ENCODE measurements around the gene CMTM6.
"Not testable (repeated sequence)": the region's sequence is repeated elsewhere in the genome, so short reads cannot be mapped to it uniquely, and the experiment has no call there.

CMTM6 gene

DNA sequence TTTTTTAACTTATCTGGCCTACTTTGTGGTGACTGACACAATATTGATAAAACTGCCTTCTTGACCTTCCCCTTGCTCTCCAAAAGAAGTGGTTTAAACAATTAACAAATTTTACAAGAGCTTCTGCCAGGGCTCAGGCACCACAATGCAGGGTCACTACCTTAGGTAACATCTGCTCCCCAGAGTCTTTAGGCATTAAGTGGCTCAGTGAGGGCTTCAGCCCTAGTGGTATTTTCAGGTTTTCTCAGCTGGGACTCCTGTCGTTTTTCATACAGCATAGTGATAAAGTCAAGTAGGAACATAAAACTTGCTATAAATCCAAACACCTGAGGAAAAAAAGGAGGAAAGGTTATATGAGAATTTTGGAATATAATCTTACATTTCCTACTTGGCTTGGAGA is 18.9 kb downstream of the CMTM6 start:
- no peak for DNase-seq (ENCODE audit: low read depth)
- TF ChIP-seq CTCF (IDR thresholded peaks at IDR 0.05; ENCODE audit: low read depth, low read length, missing control alignments) = no peak
- in situ Hi-C loops (cut with HindIII; ENCODE audit: low sequenced_read_pairs) = no loop called here
- no peak overlapping the region for H3K4me3 ChIP-seq (ENCODE audit: low read depth, low read length)

GRCh38 chr3:32482693-32483092 is 20.0 kb downstream of the CMTM6 start:
- no peak for DNase-seq (ENCODE audit: low read depth)
- in situ Hi-C loops (cut with HindIII; ENCODE audit: low sequenced_read_pairs) = no loop called here
- TF ChIP-seq CTCF (IDR thresholded peaks at IDR 0.05; ENCODE audit: low read depth, low read length, missing control alignments) = no peak
- no peak overlapping the region for H3K4me3 ChIP-seq (ENCODE audit: low read depth, low read length)

GRCh38 chr3:32481791-32482631 is 20.6 kb downstream of the CMTM6 start:
- TF ChIP-seq CTCF (IDR thresholded peaks at IDR 0.05; ENCODE audit: low read depth, low read length, missing control alignments) = no peak
- in situ Hi-C loops (cut with HindIII; ENCODE audit: low sequenced_read_pairs) = no loop called here
- H3K4me3 ChIP-seq (ENCODE audit: low read depth, low read length) = no peak overlapping the region
- no peak for DNase-seq (ENCODE audit: low read depth)

- DNase-seq (ENCODE audit: low read depth) = no peak
- no peak for TF ChIP-seq CTCF (IDR thresholded peaks at IDR 0.05; ENCODE audit: low read depth, low read length, missing control alignments)
- H3K4me3 ChIP-seq (ENCODE audit: low read depth, low read length) = no peak overlapping the region
- in situ Hi-C loops (cut with HindIII; ENCODE audit: low sequenced_read_pairs) = no loop called here
Measured at GRCh38 chr3:32480604-32481003, 22.0 kb downstream of the CMTM6 start.

- DNase-seq (ENCODE audit: low read depth) = no peak
- in situ Hi-C loops (cut with HindIII; ENCODE audit: low sequenced_read_pairs) = no loop called here
- no peak for TF ChIP-seq CTCF (IDR thresholded peaks at IDR 0.05; ENCODE audit: low read depth, low read length, missing control alignments)
- no peak overlapping the region for H3K4me3 ChIP-seq (ENCODE audit: low read depth, low read length)
Measured at GRCh38 chr3:32474201-32474600, 28.5 kb downstream of the CMTM6 start.

DNA sequence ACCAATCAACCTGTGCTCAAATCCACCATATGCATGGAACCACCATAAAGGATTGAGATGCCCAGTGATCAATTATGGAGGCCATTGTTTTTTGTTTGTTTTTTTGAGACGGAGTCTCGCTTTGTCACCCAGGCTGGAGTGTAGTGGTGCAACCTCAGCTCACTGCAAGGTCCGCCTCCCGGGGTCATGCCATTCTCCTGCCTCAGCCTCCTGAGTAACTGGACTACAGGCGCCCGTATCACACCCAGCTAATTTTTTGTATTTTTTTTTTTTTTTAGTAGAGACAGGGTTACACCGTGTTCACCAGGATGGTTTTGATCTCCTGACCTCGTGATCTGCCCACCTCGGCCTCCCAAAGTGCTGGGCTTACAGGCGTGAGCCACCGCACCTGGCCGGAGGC is 30.5 kb downstream of the CMTM6 start:
- in situ Hi-C loops (cut with HindIII; ENCODE audit: low sequenced_read_pairs); DNase-seq (ENCODE audit: low read depth); H3K4me3 ChIP-seq (ENCODE audit: low read depth, low read length): not testable (repeated sequence)

GRCh38 chr3:32471246-32471645 is 31.4 kb downstream of the CMTM6 start:
- no peak for TF ChIP-seq CTCF (IDR thresholded peaks at IDR 0.05; ENCODE audit: low read depth, low read length, missing control alignments)
- H3K4me3 ChIP-seq (ENCODE audit: low read depth, low read length) = no peak overlapping the region
- DNase-seq (ENCODE audit: low read depth) = no peak
- in situ Hi-C loops (cut with HindIII; ENCODE audit: low sequenced_read_pairs) = no loop called here

Data from astrocyte of the cerebellum (primary cell).